ENCODE measurements around the gene FGGY. TPM values are rescaled to one million over a fixed set of nuclear protein-coding genes. Genes with fewer than 3 reads are reported as not detected.
"Not testable (repeated sequence)": the region's sequence is repeated elsewhere in the genome, so short reads cannot be mapped to it uniquely, and the experiment has no call there.

Gene FGGY
- total RNA-seq = 1 to 10 TPM; 6.7 to 8.5 TPM
- total RNA-seq = 1.7 to 8.3 reads per million in 2 donors

GRCh38 chr1:59296358-59297256, at the start of gene FGGY:
FGGY (plus strand) TSS chr1:59297094; CDS start chr1:59321550, 24,456 bp downstream.
- peak within 1 kb of the TSS; percentile 92 for H3K4me3 Mint-ChIP-seq
- peaks cover 2% of the 10 kb centered on the region for H3K36me3 Mint-ChIP-seq (ENCODE audit: low read depth)
- DNase-seq = peak; percentile 61 to 68 (median 67)
- peaks cover 14% of the 10 kb centered on the region for H3K4me1 Mint-ChIP-seq
- peak; percentile 96 for ATAC-seq
- no peaks in the 10 kb centered on the region for H3K27me3 Mint-ChIP-seq
- H3K27ac Mint-ChIP-seq = peak within 1 kb of the TSS; percentile 94
- no peaks in the 10 kb centered on the region for H3K9me3 ChIP-seq (ENCODE audit: control insufficient read depth, low read length, poor library complexity, severe bottlenecking)

GRCh38 chr1:59248758-59249157, 48.1 kb upstream of the FGGY start:
- H3K4me1 Mint-ChIP-seq = no peaks in the 10 kb centered on the region
- ATAC-seq = no peak
- no peaks in the 10 kb centered on the region for H3K9me3 ChIP-seq (ENCODE audit: control insufficient read depth, low read length, poor library complexity, severe bottlenecking)
- peaks cover 10% of the 10 kb centered on the region for H3K27me3 Mint-ChIP-seq
- no peak for DNase-seq
- no peak overlapping the region for H3K27ac Mint-ChIP-seq
- H3K4me3 Mint-ChIP-seq = no peak overlapping the region
- H3K36me3 Mint-ChIP-seq (ENCODE audit: low read depth) = no peaks in the 10 kb centered on the region

- Mint-ChIP-seq H3K4me1 (no peaks in the 10 kb centered on the region), H3K36me3 (ENCODE audit: low read depth) (no peaks in the 10 kb centered on the region), H3K27me3 (peaks cover 10% of the 10 kb centered on the region), H3K4me3 (no peak overlapping the region), H3K27ac (no peak overlapping the region)
- DNase-seq (no peak), ATAC-seq (no peak)
- no peaks in the 10 kb centered on the region for H3K9me3 ChIP-seq (ENCODE audit: control insufficient read depth, low read length, poor library complexity, severe bottlenecking)
Observed at GRCh38 chr1:59249396-59250137, 47.3 kb upstream of the FGGY start.

- H3K27ac Mint-ChIP-seq; H3K9me3 ChIP-seq (ENCODE audit: control insufficient read depth, low read length, poor library complexity, severe bottlenecking); H3K4me3 Mint-ChIP-seq; DNase-seq; ATAC-seq; H3K36me3 Mint-ChIP-seq (ENCODE audit: low read depth); H3K4me1 Mint-ChIP-seq: not testable (repeated sequence)
- H3K27me3 Mint-ChIP-seq = peaks cover 10% of the 10 kb centered on the region
Observed at GRCh38 chr1:59251061-59251460, 45.8 kb upstream of the FGGY start.

- H3K27ac Mint-ChIP-seq; H3K4me1 Mint-ChIP-seq; H3K4me3 Mint-ChIP-seq; DNase-seq; ATAC-seq; H3K36me3 Mint-ChIP-seq (ENCODE audit: low read depth); H3K9me3 ChIP-seq (ENCODE audit: control insufficient read depth, low read length, poor library complexity, severe bottlenecking); H3K27me3 Mint-ChIP-seq: not testable (repeated sequence)
Observed at GRCh38 chr1:59256429-59256828, 40.5 kb upstream of the FGGY start.

GRCh38 chr1:59258412-59259032, 38.4 kb upstream of the FGGY start:
- Mint-ChIP-seq H3K27me3 (no peaks in the 10 kb centered on the region), H3K27ac (no peak overlapping the region), H3K4me1 (no peaks in the 10 kb centered on the region), H3K36me3 (ENCODE audit: low read depth) (no peaks in the 10 kb centered on the region), H3K4me3 (no peak overlapping the region)
- H3K9me3 ChIP-seq (ENCODE audit: control insufficient read depth, low read length, poor library complexity, severe bottlenecking) = no peaks in the 10 kb centered on the region
- ATAC-seq (no peak), DNase-seq (no peak)

- Mint-ChIP-seq H3K36me3 (ENCODE audit: low read depth) (no peaks in the 10 kb centered on the region), H3K27ac (no peak overlapping the region), H3K4me3 (no peak overlapping the region), H3K27me3 (no peaks in the 10 kb centered on the region), H3K4me1 (no peaks in the 10 kb centered on the region)
- DNase-seq (no peak), ATAC-seq (no peak)
- H3K9me3 ChIP-seq (ENCODE audit: control insufficient read depth, low read length, poor library complexity, severe bottlenecking) = no peaks in the 10 kb centered on the region
Observed at GRCh38 chr1:59261537-59261936, 35.4 kb upstream of the FGGY start.

GRCh38 chr1:59262631-59263030, 34.3 kb upstream of the FGGY start:
- H3K27ac Mint-ChIP-seq = no peak overlapping the region
- DNase-seq = no peak
- peaks cover 8% of the 10 kb centered on the region for H3K27me3 Mint-ChIP-seq
- H3K36me3 Mint-ChIP-seq (ENCODE audit: low read depth) = no peaks in the 10 kb centered on the region
- H3K9me3 ChIP-seq (ENCODE audit: control insufficient read depth, low read length, poor library complexity, severe bottlenecking) = no peaks in the 10 kb centered on the region
- no peaks in the 10 kb centered on the region for H3K4me1 Mint-ChIP-seq
- ATAC-seq = no peak
- H3K4me3 Mint-ChIP-seq = no peak overlapping the region

- DNase-seq = no peak
- Mint-ChIP-seq H3K4me1 (no peaks in the 10 kb centered on the region), H3K36me3 (ENCODE audit: low read depth) (no peaks in the 10 kb centered on the region), H3K4me3 (no peak overlapping the region), H3K27me3 (peaks cover 8% of the 10 kb centered on the region), H3K27ac (no peak overlapping the region)
- ATAC-seq = no peak
- H3K9me3 ChIP-seq (ENCODE audit: control insufficient read depth, low read length, poor library complexity, severe bottlenecking) = no peaks in the 10 kb centered on the region
Observed at GRCh38 chr1:59263111-59263510, 33.8 kb upstream of the FGGY start.

- no peak overlapping the region for H3K4me3 Mint-ChIP-seq
- no peaks in the 10 kb centered on the region for H3K4me1 Mint-ChIP-seq
- ATAC-seq = no peak
Observed at GRCh38 chr1:59265622-59266021, 31.3 kb upstream of the FGGY start.

GRCh38 chr1:59266180-59266926, 30.5 kb upstream of the FGGY start:
- H3K4me3 Mint-ChIP-seq = no peak overlapping the region
- no peaks in the 10 kb centered on the region for H3K36me3 Mint-ChIP-seq (ENCODE audit: low read depth)
- H3K27ac Mint-ChIP-seq = no peak overlapping the region
- peaks cover 15% of the 10 kb centered on the region for H3K27me3 Mint-ChIP-seq
- H3K4me1 Mint-ChIP-seq = no peaks in the 10 kb centered on the region
- no peaks in the 10 kb centered on the region for H3K9me3 ChIP-seq (ENCODE audit: control insufficient read depth, low read length, poor library complexity, severe bottlenecking)
- ATAC-seq (peak; percentile 52), DNase-seq (no peak)

More at GRCh38 chr1:59265622-59266021, 31.3 kb upstream of the FGGY start:
- H3K9me3 ChIP-seq (ENCODE audit: control insufficient read depth, low read length, poor library complexity, severe bottlenecking) = no peaks in the 10 kb centered on the region
- H3K27me3 Mint-ChIP-seq = peaks cover 15% of the 10 kb centered on the region
- no peak for DNase-seq
- no peaks in the 10 kb centered on the region for H3K36me3 Mint-ChIP-seq (ENCODE audit: low read depth)
- no peak overlapping the region for H3K27ac Mint-ChIP-seq

- Mint-ChIP-seq H3K27me3 (peaks cover 21% of the 10 kb centered on the region), H3K27ac (no peak overlapping the region), H3K4me1 (no peaks in the 10 kb centered on the region), H3K36me3 (ENCODE audit: low read depth) (no peaks in the 10 kb centered on the region), H3K4me3 (no peak overlapping the region)
- no peaks in the 10 kb centered on the region for H3K9me3 ChIP-seq (ENCODE audit: control insufficient read depth, low read length, poor library complexity, severe bottlenecking)
- ATAC-seq (no peak), DNase-seq (no peak)
Observed at GRCh38 chr1:59266927-59267293, 30.0 kb upstream of the FGGY start.

GRCh38 chr1:59268406-59268805, 28.5 kb upstream of the FGGY start:
- Mint-ChIP-seq H3K4me3 (no peak overlapping the region), H3K4me1 (no peaks in the 10 kb centered on the region)
- H3K9me3 ChIP-seq (ENCODE audit: control insufficient read depth, low read length, poor library complexity, severe bottlenecking) = no peaks in the 10 kb centered on the region

More at GRCh38 chr1:59268406-59268805, 28.5 kb upstream of the FGGY start:
- ATAC-seq (no peak), DNase-seq (no peak)
- no peak overlapping the region for H3K27ac Mint-ChIP-seq
- H3K27me3 Mint-ChIP-seq = peaks cover 32% of the 10 kb centered on the region
- H3K36me3 Mint-ChIP-seq (ENCODE audit: low read depth) = no peaks in the 10 kb centered on the region
